SK-N-SH treated with all-trans-retinoic acid at 6 μM for 48 hours (cell line): ENCODE data around the gene ACYP1.

Source experiments
- ARNTL ChIP-seq: fragments of 450-650 bp; formaldehyde crosslinking; IDR thresholded peaks from 2 replicates; pipeline ENCODE4 v1.5.0; 2020; ENCODE audit warnings: low read depth, mild to moderate bottlenecking, moderate library complexity, borderline replicate concordance
- ISL1 ChIP-seq: fragments of 250-450 bp; sonication (Bioruptor Pico); IDR thresholded peaks from 2 replicates; pipeline ENCODE4 v2.1.2; 2022; ENCODE audit warnings: mild to moderate bottlenecking, moderate library complexity
- PATZ1 ChIP-seq: fragments of 250-450 bp; sonication (Bioruptor Pico); IDR thresholded peaks from 2 replicates; pipeline ENCODE4 v1.8.0; 2020; ENCODE audit warnings: mild to moderate bottlenecking, moderate library complexity, borderline replicate concordance
- TCF4 ChIP-seq: fragments of 250-450 bp; sonication (Bioruptor Pico); IDR thresholded peaks from 2 replicates; pipeline ENCODE4 v1.8.0; 2021; ENCODE audit warnings: mild to moderate bottlenecking, moderate library complexity, borderline replicate concordance
- TOX ChIP-seq: fragments of 250-450 bp; sonication (Bioruptor Pico); IDR thresholded peaks from 2 replicates; pipeline ENCODE4 v1.8.0; 2021; ENCODE audit warnings: mild to moderate bottlenecking, moderate library complexity, borderline replicate concordance

- TF ChIP-seq ISL1 (CRISPR knock-in tag) (no peak), TCF4 (CRISPR knock-in tag) (no peak), ARNTL (CRISPR knock-in tag) (no peak), PATZ1 (CRISPR knock-in tag) (no peak), TOX (no peak)
These were observed 16.9 kb downstream of the ACYP1 start for GRCh38 chr14:75046899-75047298.
